Measurements from ENCODE around the gene SYNDIG1. TPM values are rescaled to one million over a fixed set of nuclear protein-coding genes. Genes with fewer than 3 reads are reported as not detected.

Gene SYNDIG1
- total RNA-seq, 1 donor from 2014 or later, result 5.7 TPM

DNA sequence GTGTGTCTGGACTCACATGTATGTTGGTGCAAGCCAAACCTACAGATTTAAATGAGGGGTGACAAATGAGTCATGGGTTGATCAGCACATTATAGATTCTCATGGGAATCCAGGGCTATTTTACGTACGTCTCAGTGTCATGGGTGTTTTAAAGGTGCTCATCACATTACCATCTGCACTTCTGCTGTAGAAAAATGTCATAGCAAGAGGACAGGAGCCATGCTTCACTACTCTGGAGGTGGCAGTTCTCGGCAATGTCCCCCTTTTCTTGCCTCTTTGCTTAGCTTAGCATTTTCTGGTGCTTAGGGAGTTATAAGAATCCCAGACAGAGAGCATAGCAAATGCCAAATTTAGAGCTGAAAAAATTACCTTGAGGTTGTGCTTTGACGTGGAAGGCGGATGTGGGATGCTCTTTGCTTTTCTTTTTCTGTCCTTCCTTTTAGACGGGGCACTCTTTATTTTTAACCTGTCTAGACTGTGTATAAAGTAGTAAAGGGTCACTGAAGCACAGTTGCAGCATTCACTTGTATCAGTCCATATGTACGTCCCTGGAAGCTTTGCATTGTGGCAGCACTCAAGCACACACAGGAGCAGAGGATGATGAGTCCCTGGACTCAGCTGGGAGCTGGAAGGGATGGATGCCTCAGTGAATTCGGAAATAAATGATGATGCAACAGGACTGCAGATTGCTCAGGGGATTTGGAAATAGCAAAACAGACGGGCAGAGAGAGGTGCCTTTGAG lies 139.7 kb downstream of the SYNDIG1 start:
- H3K4me3 Mint-ChIP-seq (ENCODE audit: unreplicated experiment), result no peak overlapping the region

GRCh38 chr20:24609757-24610156 lies 140.3 kb downstream of the SYNDIG1 start:
- Histone ChIP-seq H3K27ac (ENCODE audit: low read depth, low read length) (peak overlapping the region; percentile 44), H3K27me3 (ENCODE audit: insufficient read depth, low read length) (no peaks in the 10 kb centered on the region), H3K4me2 (ENCODE audit: low read length) (peak overlapping the region; percentile 49), H3K9ac (ENCODE audit: low read length) (no peak overlapping the region), H3K4me3 (ENCODE audit: insufficient read depth, low read depth, low read length) (no peak overlapping the region), H3K4me1 (ENCODE audit: insufficient read depth, low read length) (peaks cover 20% of the 10 kb centered on the region), H4K20me1 (ENCODE audit: insufficient read depth, low read length) (no peaks in the 10 kb centered on the region), H3K9me3 (ENCODE audit: insufficient read depth, low read depth, low read length) (no peaks in the 10 kb centered on the region), H2AFZ (ENCODE audit: low read depth, low read length) (no peak overlapping the region), H3K36me3 (ENCODE audit: insufficient read depth, low read length) (no peaks in the 10 kb centered on the region), H3K79me2 (ENCODE audit: insufficient read depth, low read length) (no peaks in the 10 kb centered on the region)
- FAIRE-seq (no peak), DNase-seq (ENCODE audit: low read depth) (no peak)
- H3K4me3 Mint-ChIP-seq (ENCODE audit: unreplicated experiment), result no peak overlapping the region
- H3K36me3 Mint-ChIP-seq (ENCODE audit: low read depth, unreplicated experiment), result no peaks in the 10 kb centered on the region
- peaks cover 3% of the 10 kb centered on the region for H3K27me3 Mint-ChIP-seq (ENCODE audit: low read depth, unreplicated experiment)
- H3K4me1 Mint-ChIP-seq (ENCODE audit: low read depth, unreplicated experiment), result peaks cover 9% of the 10 kb centered on the region
- no peak overlapping the region for H3K27ac Mint-ChIP-seq (ENCODE audit: unreplicated experiment)
- no peaks in the 10 kb centered on the region for H3K9me3 Mint-ChIP-seq (ENCODE audit: unreplicated experiment)
- TF ChIP-seq, protein P1, sequence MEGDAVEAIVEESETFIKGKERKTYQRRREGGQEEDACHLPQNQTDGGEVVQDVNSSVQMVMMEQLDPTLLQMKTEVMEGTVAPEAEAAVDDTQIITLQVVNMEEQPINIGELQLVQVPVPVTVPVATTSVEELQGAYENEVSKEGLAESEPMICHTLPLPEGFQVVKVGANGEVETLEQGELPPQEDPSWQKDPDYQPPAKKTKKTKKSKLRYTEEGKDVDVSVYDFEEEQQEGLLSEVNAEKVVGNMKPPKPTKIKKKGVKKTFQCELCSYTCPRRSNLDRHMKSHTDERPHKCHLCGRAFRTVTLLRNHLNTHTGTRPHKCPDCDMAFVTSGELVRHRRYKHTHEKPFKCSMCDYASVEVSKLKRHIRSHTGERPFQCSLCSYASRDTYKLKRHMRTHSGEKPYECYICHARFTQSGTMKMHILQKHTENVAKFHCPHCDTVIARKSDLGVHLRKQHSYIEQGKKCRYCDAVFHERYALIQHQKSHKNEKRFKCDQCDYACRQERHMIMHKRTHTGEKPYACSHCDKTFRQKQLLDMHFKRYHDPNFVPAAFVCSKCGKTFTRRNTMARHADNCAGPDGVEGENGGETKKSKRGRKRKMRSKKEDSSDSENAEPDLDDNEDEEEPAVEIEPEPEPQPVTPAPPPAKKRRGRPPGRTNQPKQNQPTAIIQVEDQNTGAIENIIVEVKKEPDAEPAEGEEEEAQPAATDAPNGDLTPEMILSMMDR (IDR thresholded peaks at IDR 0.05; ENCODE audit: insufficient read depth, low read depth, low read length), result no peak
- no peak for TF ChIP-seq EZH2 (IDR thresholded peaks at IDR 0.05; ENCODE audit: insufficient read depth, low read length)

More for the DNA sequence above, 139.7 kb downstream of the SYNDIG1 start:
- no peak for FAIRE-seq
- Histone ChIP-seq H3K79me2 (ENCODE audit: insufficient read depth, low read length) (no peaks in the 10 kb centered on the region), H3K4me1 (ENCODE audit: insufficient read depth, low read length) (peaks cover 20% of the 10 kb centered on the region), H3K27ac (ENCODE audit: low read depth, low read length) (no peak overlapping the region), H2AFZ (ENCODE audit: low read depth, low read length) (no peak overlapping the region), H3K27me3 (ENCODE audit: insufficient read depth, low read length) (no peaks in the 10 kb centered on the region), H3K9ac (ENCODE audit: low read length) (no peak overlapping the region), H3K9me3 (ENCODE audit: insufficient read depth, low read depth, low read length) (no peaks in the 10 kb centered on the region), H3K36me3 (ENCODE audit: insufficient read depth, low read length) (no peaks in the 10 kb centered on the region), H3K4me2 (ENCODE audit: low read length) (no peak overlapping the region), H4K20me1 (ENCODE audit: insufficient read depth, low read length) (no peaks in the 10 kb centered on the region), H3K4me3 (ENCODE audit: insufficient read depth, low read depth, low read length) (no peak overlapping the region)
- TF ChIP-seq, protein P1 (IDR thresholded peaks at IDR 0.05; ENCODE audit: insufficient read depth, low read depth, low read length), result no peak
- no peak for TF ChIP-seq EZH2 (IDR thresholded peaks at IDR 0.05; ENCODE audit: insufficient read depth, low read length)
- DNase-seq (ENCODE audit: low read depth), result no peak
- Mint-ChIP-seq H3K4me1 (ENCODE audit: low read depth, unreplicated experiment) (peaks cover 9% of the 10 kb centered on the region), H3K9me3 (ENCODE audit: unreplicated experiment) (no peaks in the 10 kb centered on the region), H3K27me3 (ENCODE audit: low read depth, unreplicated experiment) (peaks cover 3% of the 10 kb centered on the region), H3K36me3 (ENCODE audit: low read depth, unreplicated experiment) (peaks cover 3% of the 10 kb centered on the region), H3K27ac (ENCODE audit: unreplicated experiment) (no peak overlapping the region)

Measured in astrocyte (in vitro differentiated cells and primary cell).